GM19395 (cell line): Measurements from ENCODE around the gene ELMO2.

Experiments
- ATAC-seq: cut with Tn5 transposase; IDR thresholded peaks from one replicate; pipeline ENCODE4 v1.9.1; 2021; ENCODE audit warnings: mild to moderate bottlenecking, moderate library complexity; ENCODE audit not compliant: unreplicated experiment

The ELMO2 gene

GRCh38 chr20:46334303-46334904 is 72.0 kb downstream of the ELMO2 start:
- no peak for ATAC-seq

DNA sequence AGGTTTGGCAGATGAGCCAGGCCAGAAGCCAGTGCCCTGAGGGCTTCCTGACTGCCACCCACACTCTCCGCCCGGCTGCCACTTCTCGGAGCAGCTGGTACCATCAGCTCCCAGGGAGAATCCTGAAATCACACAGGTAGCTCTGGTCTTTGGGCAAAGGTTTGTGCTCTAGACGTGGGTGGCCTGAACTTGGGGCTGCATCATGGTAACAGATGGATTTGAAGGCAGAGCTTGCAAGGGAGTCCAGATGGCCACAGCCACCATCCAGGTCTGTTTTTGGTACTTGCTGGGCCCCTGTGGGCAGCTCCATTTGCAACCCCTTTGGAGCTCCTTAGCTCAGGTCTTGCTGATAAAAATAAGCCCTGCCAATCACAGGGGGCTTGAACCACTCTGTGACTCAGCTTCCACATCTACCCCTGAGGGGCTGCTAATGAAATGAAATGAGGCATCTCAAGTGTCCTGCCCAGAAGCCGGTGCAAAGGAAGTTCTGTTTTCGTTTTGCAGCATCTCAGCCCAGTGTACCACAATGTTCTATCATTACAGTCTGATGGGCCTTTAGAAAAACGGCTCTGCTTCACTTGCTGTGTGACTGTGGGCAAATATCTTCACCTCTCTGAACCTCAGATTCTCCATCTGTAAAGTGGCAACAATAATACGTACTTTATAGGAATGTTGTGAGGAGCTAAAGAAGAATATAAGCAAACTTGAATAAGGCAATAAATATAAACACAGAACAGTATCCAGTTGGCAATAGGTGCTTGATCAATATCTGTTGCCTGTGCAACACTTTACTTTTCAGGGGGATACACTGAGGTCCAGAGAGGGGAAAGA is 73.0 kb downstream of the ELMO2 start:
- no peak for ATAC-seq

GRCh38 chr20:46332373-46333160 is 73.8 kb downstream of the ELMO2 start:
- ATAC-seq = no peak

GRCh38 chr20:46331611-46332361 is 74.6 kb downstream of the ELMO2 start:
- ATAC-seq = no peak

GRCh38 chr20:46330831-46331371 is 75.5 kb downstream of the ELMO2 start:
- no peak for ATAC-seq

DNA sequence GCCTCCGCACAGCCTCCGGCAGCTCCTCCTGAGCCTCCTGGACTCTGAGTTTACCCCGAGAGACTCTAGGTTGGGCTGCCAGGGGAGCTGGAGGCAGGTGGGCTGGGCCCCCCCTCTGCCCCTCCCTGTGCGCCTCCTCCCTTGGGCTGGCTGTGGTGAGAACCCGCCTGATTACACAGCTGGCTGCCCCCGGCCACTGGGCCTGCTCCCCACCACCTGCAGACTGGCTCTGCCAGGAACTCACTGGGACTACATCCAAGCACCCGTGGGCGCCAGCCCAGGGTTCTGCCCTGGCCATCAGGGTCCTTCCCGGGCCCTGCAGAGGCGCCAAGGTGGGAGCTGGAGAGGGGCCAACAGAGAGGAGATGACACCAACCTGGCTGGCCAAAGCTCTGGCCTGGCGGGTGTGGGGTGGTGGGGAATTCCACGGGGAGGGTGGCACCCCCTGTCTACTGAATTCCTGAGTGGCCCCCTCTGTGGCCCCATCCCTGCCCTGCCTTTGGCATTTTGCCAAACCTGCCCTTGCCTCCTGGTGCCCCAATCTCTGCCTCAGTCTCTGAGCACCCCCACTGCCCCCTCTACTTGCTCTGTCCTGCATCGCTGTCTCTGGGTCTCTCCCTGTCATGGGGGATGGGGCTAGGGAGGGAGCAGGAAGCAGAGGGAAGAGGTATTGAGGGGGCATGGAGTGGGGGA is 76.2 kb downstream of the ELMO2 start:
- ATAC-seq = no peak

DNA sequence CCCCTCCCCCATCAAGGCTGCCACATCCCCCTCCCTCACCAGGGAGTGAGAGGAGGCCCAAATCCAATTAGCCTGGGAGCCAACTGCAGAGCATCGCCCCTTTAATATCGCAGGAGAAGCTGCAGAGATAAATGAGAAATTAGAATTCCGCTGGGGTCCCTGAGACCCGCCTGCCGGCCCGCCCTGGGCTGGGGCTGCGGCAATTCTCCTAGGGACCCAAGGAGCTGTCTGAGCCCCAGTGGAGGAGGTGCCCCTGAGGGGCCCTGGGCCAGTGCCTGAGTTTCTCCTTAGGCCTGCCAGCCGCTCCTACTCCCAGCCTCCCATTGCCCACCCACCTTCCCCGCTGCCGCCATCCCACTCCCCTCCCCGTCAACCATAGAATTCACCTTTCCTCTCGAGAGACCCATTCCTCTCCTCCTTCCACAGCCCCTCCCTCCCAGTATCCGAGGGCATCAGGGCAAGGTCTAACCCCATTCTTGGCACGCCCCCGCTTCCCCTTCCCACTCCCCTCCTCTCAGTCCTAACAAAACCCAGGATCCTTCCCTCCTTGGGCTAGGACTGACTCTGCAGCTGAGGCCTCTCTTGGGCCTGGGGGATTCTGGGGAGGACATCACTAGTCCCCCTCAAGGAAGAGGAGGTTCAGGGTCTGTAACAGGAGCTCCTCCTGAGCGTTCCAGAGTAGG is 78.1 kb downstream of the ELMO2 start:
- ATAC-seq = no peak

- no peak for ATAC-seq
Observed at GRCh38 chr20:46327557-46327956, 78.9 kb downstream of the ELMO2 start.

DNA sequence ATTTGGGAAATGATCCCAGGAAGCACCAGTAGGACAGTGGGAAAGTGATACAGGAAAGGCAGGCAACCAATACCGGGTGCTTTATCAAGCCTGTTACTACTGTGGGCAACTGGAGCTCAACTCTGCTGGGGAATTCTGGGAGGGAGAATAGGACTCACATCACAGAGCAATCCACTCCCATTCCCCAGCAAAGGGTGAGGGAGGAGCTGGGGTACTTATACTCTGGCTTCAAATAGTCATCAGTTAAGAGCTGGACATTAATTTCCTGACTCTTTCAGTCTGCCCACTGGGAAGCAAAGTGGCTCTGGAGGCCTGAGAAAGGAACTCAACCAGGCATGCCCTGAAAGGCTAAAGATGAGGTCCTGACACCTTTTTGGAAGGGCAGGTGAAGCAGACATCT is 80.6 kb downstream of the ELMO2 start:
- ATAC-seq = no peak

DNA sequence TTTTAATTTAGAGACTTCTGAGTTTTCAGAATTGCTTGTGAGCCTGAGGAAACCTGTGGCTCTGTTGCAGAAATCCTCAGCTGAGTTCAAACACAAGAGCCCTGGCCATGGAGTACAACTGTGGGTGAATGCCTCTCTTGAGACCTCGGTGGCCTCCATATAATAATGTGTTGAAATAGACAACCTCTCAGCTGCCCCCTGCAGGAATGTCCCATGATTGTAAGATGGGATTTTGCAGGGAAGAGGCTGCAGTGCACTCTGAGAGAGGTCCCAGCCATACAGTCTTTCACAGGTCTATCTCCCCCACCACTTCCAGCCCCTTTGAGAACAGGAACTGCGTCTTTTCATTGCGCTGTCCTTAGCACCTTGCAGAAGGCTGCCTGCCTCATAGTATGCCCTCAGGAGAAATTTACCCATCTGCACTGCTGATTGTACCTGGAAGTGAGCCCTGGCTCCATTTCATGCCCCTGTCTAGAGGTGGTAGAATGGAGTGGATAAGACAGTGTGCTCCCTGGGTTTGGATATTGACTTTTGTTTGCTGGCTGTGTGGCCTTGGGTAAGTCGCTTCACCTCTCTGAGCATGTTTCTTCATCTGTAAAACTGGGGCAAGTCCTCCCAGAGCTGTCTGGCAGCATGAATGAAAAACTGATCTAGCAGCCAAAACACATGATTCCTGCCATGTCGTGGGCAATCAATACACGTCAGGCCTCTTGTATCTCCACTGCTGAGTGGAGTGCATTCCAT is 81.3 kb downstream of the ELMO2 start:
- no peak for ATAC-seq

- ATAC-seq = no peak
Observed at GRCh38 chr20:46324379-46324778, 82.0 kb downstream of the ELMO2 start.

GRCh38 chr20:46323557-46323956 is 82.9 kb downstream of the ELMO2 start:
- ATAC-seq = no peak

DNA sequence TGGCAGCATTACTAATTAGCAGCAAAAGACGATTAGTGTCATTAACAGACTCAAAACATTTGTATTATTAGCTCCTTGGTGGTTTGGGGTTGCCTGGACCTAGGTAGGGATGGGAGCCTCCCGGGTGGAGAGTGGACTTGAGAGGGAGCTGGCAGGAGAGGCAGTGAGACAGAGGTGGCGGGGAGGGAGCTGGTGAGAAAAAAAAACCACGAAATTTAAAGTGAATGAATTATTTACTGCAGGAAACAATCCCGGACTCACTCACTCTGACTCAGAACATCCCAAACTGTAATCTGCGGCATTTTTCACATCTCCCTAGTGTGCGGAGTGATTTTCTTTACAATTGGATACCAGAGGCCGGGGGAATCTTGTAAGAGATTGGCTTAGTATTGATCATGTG is 83.8 kb downstream of the ELMO2 start:
- ATAC-seq = no peak

- no peak for ATAC-seq
Observed at GRCh38 chr20:46317685-46318177, 88.7 kb downstream of the ELMO2 start.

DNA sequence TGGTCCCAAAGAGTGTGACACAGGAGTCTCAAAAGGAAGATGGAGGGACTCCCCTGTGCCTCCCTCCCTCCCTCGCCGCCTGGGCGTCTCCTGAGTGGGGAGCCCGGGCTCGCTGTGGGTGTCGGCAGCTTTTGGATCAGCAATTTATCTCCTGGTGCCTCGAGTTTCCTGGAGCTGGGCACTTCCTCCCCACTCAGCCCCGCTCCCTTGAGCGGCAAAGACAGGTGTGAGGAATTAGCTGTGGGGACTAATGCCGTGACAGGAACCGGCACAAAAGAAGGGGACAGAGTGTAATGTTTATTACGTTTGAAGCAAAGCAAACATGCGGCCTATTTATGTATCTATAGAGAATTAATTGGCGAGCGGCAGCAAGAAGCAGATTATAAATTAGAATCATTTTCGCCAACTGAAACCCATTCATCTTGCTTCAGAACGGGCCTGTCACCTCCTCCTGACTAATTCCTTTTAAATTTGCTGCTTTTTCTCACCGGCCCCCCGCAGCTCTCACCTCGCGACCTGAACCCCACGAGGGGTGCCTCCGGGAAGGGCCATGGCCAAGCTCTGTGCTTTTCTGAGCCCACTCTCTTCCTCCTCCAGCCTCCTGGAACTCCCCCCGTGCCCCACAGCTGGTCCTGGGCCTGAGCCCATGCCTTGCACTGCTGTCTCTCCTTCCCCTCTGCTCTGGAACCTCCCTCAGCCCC is 89.3 kb downstream of the ELMO2 start:
- no peak for ATAC-seq
